Adipose tissue (tissue), 3 donors: ENCODE measurements around the gene ANKLE2. TPM values are rescaled to one million over a fixed set of nuclear protein-coding genes. Genes with fewer than 3 reads are reported as not detected.
"Not testable (repeated sequence)": the region's sequence is repeated elsewhere in the genome, so short reads cannot be mapped to it uniquely, and the experiment has no call there.

Source experiments
- H3K27ac ChIP-seq: one replicate; pipeline ENCODE4 v1.5.1; 2013; ENCODE audit warnings: low read depth, low read length
- WGBS, 3 donors: extraction: QIAGEN DNeasy Blood & Tissue Kit; methylation state at CpG; one replicate each; pipeline ENCODE4 v1.1.7; 2013; 5-methylcytosine and 5-hydroxymethylcytosine counted together
- polyA plus RNA-seq, 3 donors: library from polyadenylated mRNA; stranded (reverse); fragments of 200-250 nt; gene quantifications; one replicate each; pipeline ENCODE4 v1.2.3, GENCODE V29; 2013
- donor health status: healthy with polysubstance abuse.
- donor health status: Bipolar disorder and iron deficiency.
- donor health status: healthy.

ANKLE2 gene
- polyA plus RNA-seq, 3 donors, result 18.2 to 58.2 (median 19.2) TPM

DNA sequence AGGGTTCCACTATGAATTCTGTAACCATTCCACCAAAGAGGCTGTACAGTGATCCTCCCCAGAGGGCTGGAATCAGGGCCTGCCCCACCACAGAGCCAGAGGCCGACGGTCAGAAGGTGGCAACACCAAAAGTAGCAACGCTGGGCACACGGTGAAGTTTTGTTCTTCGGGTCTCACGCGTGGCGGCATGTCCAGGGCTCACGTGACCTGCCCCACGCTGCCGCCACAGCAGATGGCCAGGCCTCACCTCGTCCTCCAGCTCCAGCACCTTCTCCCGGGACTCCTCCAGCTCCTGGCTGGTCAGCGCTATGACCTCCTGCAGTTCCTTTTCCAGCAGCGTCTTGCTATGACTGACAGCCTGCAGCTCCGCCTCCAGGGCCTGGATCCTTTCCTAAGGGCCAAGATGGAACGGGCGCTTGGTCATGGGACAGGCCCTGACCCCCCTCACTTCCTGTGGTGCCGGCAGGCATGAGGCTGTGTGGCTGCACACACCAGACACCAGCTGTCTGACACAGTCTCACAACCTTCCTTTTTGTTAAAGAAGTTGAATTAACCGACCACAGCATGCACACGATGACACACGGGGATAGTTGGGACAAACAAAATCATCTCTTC, 22.4 kb upstream of the ANKLE2 start:
- no peak overlapping the region for H3K27ac ChIP-seq
- 75 to 89% (median 81%) methylated on average over 22 of the region's 22 CpGs for WGBS, 3 donors

DNA sequence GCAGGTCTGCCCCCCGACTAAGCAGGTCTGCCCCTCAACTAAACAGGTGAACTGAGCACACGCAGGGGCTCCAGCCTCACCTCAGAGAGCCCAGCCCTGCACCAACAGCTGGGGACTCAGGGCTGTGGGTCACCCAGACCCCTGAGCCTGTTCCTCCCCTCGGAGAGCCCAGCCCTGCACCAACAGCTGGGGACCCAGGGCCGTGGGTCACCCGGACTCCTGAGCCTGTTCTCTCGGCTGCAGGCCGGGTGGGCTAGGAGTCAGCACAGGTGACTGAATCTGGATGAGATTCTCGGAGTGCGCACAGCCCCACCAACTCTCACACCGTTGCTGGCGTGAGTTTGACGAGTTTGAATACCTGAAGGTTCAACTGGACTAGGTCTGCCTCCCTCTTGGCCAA, 20.3 kb upstream of the ANKLE2 start:
- no peak overlapping the region for H3K27ac ChIP-seq
- 93 to 96% (median 94%) methylated on average over 12 of the region's 12 CpGs for WGBS, 3 donors

DNA sequence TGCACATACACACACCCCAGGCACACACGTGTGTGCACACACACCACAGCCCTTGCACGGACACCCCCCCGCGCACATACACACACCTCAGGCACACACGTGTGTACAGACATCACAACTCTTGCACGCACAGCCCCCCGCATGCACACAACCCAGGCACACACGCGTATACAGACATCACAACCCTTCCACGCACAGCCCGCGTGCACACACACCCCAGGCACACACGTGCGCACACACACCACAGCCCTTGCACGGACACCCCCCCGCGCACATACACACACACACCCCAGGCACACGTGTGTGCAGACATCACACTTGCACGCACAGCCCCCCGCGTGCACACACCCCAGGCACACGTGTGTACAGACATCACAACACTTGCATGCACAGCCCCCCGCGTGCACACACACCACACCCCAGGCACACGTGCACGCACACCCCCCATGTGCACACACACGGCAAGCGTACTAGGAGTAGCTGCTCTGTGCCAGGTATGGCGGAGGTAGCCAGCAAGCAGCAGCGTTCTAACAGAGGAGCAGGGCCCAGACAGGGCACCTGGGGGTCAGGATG, 18.2 kb upstream of the ANKLE2 start:
- 95 to 96% (median 95%) methylated on average over 21 to 30 of the region's 30 CpGs for WGBS, 3 donors

DNA sequence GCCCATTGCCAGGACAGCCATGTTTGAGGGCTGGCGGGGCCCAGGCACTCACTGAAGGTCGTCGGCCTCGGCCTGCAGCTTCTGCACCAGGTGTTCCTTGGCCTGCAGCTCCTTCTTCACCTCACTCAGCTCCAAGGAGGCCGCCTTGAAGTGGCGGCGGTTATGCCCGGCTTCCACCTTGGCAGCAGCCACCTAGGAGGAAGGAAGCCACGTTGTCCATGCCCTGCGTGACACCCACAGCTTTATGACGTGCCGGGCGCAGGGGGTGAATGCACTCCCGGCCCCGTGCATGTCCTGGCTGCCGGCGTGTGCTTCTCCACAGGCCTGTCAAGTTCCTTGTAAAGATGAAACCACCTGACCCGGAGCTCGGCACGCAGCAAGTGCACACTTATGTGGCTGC, 16.0 kb upstream of the ANKLE2 start:
- WGBS, 3 donors, result 88 to 94% (median 88%) methylated on average over 20 of the region's 20 CpGs
- no peak overlapping the region for H3K27ac ChIP-seq

More for the DNA sequence above, 18.2 kb upstream of the ANKLE2 start:
- no peak overlapping the region for H3K27ac ChIP-seq

DNA sequence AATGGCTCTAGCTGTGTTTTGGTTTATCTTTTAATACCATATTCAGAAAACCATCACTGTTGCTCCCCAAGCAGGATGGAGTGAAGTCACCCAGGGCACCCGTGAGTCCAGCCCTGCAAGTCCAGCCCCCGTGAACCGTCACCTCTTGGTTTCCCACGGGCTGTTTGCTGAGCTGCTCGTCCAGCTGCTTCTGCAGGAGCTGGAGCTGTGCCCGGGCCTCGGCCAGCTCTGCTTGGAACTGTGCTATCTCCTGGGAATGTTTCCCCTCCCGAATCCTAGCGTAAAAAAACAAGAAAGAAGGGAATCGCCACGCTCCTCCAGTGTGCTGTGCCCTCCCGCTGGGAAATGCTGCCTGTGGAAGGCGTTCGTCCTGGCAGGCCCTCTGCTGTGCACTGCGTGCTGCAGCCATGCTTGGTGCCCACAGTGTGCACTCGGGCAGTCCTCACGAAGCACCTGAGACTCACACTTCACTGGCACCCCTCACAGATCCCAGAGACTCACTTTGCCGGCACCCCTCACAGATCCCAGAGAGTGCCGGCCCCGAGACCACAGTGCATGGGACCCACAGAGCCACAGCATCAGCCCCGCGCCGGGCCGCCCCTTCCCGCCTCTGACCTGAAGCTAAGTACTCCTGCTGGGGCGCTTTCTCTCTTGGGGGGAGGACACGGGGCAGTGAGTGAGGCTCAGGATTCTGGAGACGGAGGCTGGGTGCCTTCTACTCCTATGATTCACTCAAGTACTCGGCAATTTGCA, 15.4 kb upstream of the ANKLE2 start:
- H3K27ac ChIP-seq, result no peak overlapping the region
- WGBS, 3 donors, result 67 to 75% (median 75%) methylated on average over 29 of the region's 29 CpGs

DNA sequence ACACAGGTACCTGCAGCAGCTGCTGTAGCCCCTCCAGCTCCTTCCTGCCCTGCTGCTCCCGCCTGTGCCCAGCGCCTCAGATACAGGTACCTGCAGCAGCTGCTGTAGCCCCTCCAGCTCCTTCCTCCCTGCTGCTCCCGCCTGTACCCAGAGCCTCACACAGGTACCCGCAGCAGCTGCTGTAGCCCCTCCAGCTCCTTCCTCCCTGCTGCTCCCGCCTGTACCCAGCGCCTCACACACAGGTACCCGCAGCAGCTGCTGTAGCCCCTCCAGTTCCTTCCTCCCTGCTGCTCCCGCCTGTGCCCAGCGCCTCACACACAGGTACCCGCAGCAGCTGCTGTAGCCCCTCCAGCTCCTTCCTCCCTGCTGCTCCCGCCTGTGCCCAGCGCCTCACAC, 14.6 kb upstream of the ANKLE2 start:
- 75 to 86% (median 79%) methylated on average over 10 to 12 of the region's 12 CpGs for WGBS, 3 donors
- H3K27ac ChIP-seq, result not testable (repeated sequence)

DNA sequence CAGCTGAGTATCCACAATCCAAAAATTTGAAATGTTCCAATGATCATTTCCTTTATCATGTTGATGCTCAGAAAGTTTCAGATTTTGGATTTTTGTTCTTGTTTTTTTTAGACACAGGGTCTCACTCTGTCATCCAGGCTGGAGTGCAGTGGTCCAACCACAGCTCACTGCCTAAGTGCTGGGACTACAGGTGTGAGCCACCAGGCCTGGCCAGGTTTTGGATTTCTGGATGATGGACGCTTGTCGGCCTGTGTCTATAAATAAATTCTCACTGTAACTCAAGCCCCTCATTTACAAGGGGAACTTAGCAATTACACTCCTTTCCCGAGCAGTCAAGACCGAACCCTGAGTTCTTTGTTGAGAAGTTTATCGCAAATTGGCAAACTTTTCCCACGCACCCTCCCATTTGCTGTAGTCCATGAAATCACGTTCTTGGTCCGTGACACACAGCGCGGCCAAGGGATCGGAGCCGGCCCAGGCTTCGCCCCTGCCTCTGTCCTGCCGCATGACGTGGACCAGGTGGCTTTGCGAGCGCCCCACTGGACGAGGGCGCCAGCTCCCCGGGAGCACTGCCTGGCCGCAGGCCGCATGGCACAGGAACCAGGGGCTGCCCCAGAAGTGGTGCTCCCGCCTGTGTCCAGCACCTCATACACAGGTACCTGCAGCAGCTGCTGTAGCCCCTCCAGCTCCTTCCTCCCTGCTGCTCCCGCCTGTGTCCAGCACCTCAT, 14.0 kb upstream of the ANKLE2 start:
- WGBS, 3 donors, result 95 to 96% (median 96%) methylated on average over 22 to 24 of the region's 24 CpGs
- no peak overlapping the region for H3K27ac ChIP-seq

DNA sequence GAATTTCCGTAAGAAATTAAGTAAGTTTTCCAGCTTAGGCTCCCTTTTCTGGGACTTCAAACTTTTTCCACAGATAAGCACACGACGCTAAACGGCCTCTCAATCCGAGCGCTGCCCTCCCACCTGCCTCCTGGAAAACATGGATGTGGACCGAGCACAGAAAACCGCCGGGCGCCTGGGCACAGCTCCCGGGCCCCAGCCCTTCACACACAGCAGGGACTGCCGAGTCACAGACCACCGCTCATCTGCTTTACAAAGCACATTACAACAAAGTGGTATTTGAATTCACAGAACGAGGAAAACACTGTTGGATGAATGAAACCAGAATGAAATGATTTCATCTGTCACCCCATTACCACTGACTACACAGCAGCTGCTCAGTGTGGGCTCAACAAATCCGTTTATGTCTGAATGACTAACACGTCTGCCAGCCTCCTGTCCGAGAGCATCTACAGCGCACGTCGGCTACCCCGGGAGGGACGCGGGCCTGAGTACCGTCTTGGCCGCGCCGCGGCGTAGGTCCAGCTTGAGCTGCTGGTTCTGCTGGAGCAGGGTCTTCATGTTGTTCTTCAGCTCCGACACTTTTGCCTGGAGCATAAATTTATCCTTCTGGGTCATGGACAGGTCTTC, 13.1 kb upstream of the ANKLE2 start:
- 89 to 91% (median 90%) methylated on average over 30 of the region's 30 CpGs for WGBS, 3 donors
- H3K27ac ChIP-seq, result no peak overlapping the region

DNA sequence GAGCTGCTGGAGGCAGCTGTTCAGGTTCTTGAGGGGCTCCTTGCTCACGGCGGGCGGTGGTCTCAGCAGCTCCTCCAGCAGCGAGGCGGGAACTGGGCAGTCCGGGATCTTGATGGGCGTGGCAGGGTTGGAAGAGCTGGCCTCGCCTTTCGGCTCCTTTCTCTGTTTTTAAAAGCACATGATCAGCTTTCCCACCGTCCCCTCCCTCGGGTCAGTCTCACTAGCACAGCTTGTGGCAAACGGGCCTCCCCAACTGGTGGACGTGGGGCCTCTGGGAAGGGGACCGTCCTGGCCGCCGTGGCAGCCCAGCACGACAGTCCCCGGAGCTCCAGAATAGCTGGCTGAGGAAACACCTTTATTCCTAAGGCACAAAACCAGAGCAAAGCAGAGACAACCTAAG, 12.5 kb upstream of the ANKLE2 start:
- 89 to 92% (median 91%) methylated on average over 18 of the region's 18 CpGs for WGBS, 3 donors
- H3K27ac ChIP-seq, result no peak overlapping the region

DNA sequence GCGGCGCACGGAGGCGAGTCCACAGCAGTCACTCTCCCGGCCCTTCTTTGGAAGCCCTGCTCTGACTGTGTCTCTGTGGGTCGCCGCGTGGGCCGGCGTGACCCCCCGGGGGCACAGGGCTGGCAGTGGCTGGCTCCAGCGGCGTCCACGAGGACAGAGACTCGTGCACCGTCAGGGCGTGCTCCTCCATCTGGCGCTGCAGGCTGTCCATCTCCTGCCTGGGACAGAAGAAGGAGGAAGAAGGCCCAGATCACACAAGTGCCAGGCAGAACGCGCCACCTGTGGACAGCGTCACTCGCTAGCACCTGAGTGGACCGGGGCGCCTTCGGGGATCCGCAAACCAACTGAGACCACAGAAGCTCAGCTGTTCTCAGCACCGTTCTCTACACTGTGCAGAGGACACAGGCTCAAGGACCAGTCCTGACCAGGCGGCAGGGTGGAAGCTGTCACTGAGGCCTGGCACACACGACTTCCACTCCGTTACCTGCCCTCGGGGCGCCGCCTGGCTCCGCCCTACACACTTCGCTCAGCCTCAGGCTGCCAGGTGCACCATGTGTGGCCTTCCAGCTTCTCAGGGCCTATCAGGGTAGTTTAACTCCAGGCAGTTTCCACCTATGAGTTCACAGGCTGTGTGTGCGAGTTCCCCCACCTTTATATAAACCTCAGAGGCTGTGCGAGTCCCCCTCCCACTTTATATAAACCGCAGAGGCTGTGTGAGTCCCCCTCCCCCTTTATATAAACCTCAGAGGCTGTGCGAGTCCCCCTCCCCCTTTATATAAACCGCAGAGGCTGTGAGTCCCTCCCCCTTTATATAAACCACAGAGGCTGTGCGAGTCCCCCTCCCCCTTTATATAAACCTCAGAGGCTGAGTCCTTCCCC, 11.7 kb upstream of the ANKLE2 start:
- 92 to 94% (median 92%) methylated on average over 40 to 41 of the region's 41 CpGs for WGBS, 3 donors
- H3K27ac ChIP-seq, result no peak overlapping the region

DNA sequence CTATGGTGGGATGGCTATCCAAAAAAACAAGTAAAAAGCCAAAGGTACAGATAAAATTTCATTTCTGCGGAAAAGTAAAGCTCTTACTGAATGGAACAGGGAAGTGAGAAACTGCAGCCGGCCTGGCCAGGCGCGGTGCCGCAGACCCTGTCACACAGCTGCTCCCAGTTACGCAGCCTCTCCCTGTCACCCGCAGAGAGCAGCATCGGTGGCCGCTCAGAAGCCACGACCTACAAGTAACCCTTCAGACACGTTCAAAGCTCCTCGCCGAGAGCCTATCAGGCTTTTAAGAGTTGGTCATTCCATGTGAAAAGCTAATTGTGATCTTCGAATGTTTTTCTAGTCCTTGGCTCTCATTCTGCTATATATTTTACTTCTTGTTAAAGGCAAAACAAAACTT, 11.0 kb upstream of the ANKLE2 start:
- WGBS, 3 donors, result 78 to 88% (median 86%) methylated on average over 14 of the region's 14 CpGs
- no peak overlapping the region for H3K27ac ChIP-seq

DNA sequence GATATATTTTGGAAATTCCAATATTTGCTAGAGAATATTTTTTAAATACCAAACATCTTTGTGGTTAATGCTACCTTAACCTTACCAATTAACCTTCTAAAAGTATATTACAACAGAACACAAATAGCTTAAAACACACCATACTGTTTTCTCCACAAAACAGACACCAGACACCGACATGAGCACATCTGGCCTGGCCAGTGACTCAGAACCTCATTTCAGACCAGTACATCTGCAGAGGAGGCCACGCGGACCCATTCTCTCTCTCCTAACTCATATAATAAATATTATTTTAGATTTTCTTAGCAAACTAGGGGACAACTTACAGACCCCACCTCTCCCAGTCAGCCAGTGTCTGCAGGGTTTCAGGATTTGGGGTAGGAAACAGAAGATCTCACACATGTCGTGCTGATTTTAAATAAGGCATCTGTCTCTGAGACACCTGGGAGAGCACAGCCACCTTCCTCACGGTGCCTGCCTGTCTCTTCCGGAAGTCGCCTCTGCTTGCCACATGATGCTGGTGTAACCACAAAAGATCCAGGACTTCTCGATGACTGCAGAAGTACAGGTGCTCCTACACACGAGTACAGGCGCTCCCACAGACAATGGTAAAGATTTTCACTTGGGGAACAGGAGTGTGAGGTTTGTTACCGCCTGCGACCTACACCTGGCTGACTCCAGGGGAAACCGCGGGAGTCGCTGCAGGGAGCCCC, 9.7 kb upstream of the ANKLE2 start:
- 77 to 92% (median 79%) methylated on average over 15 of the region's 15 CpGs for WGBS, 3 donors
- H3K27ac ChIP-seq, result no peak overlapping the region

DNA sequence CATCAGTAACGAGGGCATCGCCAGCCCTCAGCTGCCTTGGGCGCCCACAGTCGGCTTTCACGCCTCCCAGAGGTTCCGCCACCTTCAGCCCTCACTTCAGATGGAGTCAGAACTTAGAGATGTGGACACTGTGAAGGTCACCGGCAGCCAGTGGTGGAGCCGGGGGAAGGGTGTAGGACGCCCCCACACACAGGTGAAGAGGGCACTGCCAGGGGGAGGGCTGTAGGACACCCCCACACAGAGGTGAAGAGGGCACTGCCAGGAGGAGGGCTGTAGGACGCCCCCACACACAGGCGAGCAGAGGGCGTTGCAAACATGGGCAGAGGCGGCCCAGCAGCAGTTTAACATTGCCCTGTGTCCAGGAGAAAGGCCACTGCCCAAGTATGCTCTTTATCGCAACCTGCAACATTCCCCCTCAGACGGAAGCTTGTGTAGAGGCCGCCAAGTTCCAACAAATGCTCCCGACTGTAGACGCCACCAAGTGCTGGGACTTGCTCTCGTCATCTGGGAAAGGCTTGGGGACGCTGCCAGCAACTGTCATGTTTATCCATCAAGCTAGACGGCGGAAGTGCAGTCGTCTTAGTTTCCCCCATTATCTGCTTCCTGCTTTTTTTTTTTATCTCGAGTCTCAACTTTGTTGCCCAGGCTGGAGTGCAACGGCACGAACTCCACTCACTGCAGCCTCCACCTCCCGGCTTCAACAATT, 4.9 kb upstream of the ANKLE2 start:
- H3K27ac ChIP-seq, result no peak overlapping the region
- 48 to 58% (median 49%) methylated on average over 27 of the region's 27 CpGs for WGBS, 3 donors

DNA sequence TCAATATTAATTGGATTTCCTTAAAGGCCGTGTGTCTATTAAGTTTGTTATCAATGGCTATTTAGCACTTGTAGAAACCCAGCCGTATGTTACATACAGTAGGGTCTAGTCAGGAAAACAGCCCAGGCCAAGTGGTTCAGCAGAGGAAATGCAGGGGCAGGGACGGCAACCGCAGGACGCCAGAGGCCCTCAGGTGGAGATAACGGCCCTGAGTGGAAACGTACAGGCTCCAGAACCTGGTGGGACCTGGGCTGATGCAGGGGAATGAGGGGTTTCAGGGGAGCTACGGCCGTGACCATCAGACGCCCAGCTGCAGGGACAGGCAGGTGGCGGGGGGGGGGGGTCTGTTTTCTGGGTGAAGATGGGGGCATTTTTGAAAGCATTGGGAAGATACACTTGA, 3.7 kb upstream of the ANKLE2 start:
- WGBS, 3 donors, result 41 to 62% (median 57%) methylated on average over 11 of the region's 11 CpGs
- H3K27ac ChIP-seq, result no peak overlapping the region

DNA sequence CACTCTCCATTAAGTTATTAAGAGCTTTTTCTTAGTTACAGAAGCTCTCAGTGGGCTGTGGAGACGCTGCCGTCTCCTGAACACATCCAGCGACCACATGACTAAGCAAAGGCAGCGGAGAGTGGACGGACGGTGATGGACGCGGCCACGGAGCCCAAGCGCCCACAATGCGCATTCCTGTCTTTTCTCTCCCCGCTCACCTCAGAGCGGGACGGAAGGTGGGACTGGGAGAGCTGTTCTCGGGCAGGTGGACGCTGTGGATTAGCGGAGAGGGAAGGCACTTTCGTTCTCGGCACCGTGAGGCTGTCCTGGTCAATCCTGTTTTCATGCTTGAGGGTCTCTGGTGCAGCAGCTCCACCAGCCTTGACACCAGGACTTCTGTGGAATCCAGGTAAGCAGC, 2.6 kb upstream of the ANKLE2 start:
- H3K27ac ChIP-seq, result no peak overlapping the region
- WGBS, 3 donors, result 91 to 93% (median 92%) methylated on average over 19 to 20 of the region's 20 CpGs

DNA sequence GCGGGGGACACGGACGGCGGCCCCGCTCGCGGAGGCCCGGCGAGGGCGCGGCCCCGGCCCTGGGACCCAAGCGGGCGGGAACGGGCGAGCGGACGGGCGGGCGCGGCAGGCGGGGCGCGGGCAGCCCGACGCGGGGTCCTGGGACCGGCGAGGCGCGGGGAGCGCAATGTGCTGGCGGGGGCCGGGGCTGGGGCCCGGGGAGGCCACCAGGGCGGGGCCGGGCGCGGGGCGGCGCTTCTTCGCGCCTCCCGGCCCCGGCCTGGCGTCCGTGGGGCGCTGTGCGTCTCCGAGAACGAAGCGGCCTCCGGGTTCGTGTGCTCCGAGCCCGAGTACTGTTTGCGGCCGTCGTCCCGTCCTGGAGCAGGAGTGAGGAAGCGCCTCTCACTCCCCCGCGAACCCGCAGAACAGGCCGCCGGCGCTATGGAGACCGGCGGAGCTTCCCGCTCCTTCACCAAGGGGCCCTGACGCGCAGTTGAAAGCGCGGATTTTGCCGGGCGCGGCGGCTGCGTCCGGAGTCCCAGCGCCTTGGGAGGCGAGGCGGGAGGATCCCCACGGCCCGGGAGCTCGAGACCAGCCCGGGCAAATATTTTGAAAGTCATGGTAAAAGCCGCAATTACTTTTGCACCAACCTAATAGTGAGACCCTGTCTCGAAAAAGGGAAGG, 420 bp upstream of the ANKLE2 start:
- H3K27ac ChIP-seq, result peak overlapping the region; percentile 85
- WGBS, 3 donors, result 0 to 1% (median 1%) methylated on average over 42 to 89 of the region's 89 CpGs
